Transverse colon (tissue), 4 donors: ENCODE results near the gene ZC3H13.
"Not testable (repeated sequence)": the region's sequence is repeated elsewhere in the genome, so short reads cannot be mapped to it uniquely, and the experiment has no call there.

Experiments
- EP300 ChIP-seq: sonication (generic); formaldehyde crosslinking; IDR thresholded peaks from one replicate; pipeline ENCODE4 v1.6.1; 2017; ENCODE audit warnings: antibody characterized with exemption, low read depth
- POLR2A ChIP-seq: fragments of 450-650 bp; IDR thresholded peaks from one replicate; pipeline ENCODE4 v1.6.1; 2016; ENCODE audit warnings: antibody characterized with exemption, mild to moderate bottlenecking, moderate library complexity
- POLR2AphosphoS5 ChIP-seq, 3 donors: sonication (generic); formaldehyde crosslinking; IDR thresholded peaks; one replicate each; pipeline ENCODE4 v1.6.1; 2016; ENCODE audit warnings: antibody characterized with exemption in 3 of 3
- TF ChIP-seq, protein P1 (sequence below), 5 experiments: fragments of 200-600 bp in 3 of 5; fragments of 450-650 bp in 2 of 5; sonication (generic) in 3 of 5; IDR thresholded peaks; 1 replicate in 2 of 5; 2 replicates in 3 of 5; pipeline ENCODE4 v1.5.1; 2016 to 2017; ENCODE audit warnings: antibody characterized with exemption in 5 of 5, inconsistent platforms in 3 of 5, mild to moderate bottlenecking in 2 of 5, moderate library complexity in 1 of 5

DNA sequence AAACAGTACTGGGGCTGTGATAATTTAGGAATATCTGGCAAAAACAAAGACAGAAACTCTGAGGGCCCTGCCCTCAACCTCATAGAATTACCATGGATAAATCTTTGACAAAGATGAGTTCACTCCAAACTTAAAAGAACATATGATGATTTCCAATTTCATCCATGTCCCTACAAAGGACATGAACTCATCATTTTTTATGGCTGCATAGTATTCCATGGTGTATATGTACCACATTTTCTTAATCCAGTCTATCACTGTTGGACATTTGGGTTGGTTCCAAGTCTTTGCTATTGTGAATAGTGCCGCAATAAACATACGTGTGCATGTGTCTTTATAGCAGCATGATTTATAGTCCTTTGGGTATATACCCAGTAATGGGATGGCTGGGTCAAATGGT, 71.4 kb downstream of the ZC3H13 start:
- not testable (repeated sequence) for TF ChIP-seq POLR2AphosphoS5 (IDR thresholded peaks at IDR 0.05); POLR2A; EP300
- TF ChIP-seq, protein P1, sequence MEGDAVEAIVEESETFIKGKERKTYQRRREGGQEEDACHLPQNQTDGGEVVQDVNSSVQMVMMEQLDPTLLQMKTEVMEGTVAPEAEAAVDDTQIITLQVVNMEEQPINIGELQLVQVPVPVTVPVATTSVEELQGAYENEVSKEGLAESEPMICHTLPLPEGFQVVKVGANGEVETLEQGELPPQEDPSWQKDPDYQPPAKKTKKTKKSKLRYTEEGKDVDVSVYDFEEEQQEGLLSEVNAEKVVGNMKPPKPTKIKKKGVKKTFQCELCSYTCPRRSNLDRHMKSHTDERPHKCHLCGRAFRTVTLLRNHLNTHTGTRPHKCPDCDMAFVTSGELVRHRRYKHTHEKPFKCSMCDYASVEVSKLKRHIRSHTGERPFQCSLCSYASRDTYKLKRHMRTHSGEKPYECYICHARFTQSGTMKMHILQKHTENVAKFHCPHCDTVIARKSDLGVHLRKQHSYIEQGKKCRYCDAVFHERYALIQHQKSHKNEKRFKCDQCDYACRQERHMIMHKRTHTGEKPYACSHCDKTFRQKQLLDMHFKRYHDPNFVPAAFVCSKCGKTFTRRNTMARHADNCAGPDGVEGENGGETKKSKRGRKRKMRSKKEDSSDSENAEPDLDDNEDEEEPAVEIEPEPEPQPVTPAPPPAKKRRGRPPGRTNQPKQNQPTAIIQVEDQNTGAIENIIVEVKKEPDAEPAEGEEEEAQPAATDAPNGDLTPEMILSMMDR (IDR thresholded peaks at IDR 0.05): not testable (repeated sequence)
